ENCODE measurements around the gene GLCCI1. TPM values are rescaled to one million over a fixed set of nuclear protein-coding genes. Genes with fewer than 3 reads are reported as not detected.

GLCCI1 gene
- total RNA-seq, 4 donors from 2014 or later, result 6.0 to 22.6 (median 8.5) TPM

GRCh38 chr7:7923818-7924217 lies 44.8 kb upstream of the GLCCI1 start:
- DNase-seq (ENCODE audit: low spot score) (no peak), ATAC-seq (ENCODE audit: low FRiP score) (no peak)
- TF ChIP-seq, protein P1, sequence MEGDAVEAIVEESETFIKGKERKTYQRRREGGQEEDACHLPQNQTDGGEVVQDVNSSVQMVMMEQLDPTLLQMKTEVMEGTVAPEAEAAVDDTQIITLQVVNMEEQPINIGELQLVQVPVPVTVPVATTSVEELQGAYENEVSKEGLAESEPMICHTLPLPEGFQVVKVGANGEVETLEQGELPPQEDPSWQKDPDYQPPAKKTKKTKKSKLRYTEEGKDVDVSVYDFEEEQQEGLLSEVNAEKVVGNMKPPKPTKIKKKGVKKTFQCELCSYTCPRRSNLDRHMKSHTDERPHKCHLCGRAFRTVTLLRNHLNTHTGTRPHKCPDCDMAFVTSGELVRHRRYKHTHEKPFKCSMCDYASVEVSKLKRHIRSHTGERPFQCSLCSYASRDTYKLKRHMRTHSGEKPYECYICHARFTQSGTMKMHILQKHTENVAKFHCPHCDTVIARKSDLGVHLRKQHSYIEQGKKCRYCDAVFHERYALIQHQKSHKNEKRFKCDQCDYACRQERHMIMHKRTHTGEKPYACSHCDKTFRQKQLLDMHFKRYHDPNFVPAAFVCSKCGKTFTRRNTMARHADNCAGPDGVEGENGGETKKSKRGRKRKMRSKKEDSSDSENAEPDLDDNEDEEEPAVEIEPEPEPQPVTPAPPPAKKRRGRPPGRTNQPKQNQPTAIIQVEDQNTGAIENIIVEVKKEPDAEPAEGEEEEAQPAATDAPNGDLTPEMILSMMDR (IDR thresholded peaks at IDR 0.05), result no peak

DNA sequence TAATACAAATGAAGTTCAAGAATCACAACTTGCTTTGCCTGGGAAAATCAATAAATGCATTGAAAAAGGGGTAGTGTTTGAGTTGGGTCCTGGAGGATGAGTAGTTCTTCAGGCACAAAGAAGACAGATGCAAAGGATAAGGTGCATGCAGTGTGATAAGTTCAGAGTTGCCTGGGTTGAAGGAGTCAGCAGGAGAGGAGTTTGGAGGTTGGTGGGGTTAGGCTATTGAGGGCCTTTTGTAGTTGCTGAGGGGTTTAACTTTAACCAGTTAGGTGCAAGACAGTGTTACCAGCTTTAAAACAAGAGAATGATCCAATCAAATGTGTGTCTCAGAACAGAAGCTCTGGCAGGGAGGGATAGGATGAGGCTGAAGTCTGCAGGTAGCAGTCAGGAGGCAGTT lies 44.3 kb upstream of the GLCCI1 start:
- no peak for DNase-seq (ENCODE audit: low spot score)
- TF ChIP-seq, protein P1 (IDR thresholded peaks at IDR 0.05), result no peak
- ATAC-seq (ENCODE audit: low FRiP score), result no peak

- TF ChIP-seq, protein P1 (IDR thresholded peaks at IDR 0.05), result no peak
- no peak for ATAC-seq (ENCODE audit: low FRiP score)
- DNase-seq (ENCODE audit: low spot score), result no peak
These were observed 37.0 kb upstream of the GLCCI1 start for GRCh38 chr7:7931626-7932025.

DNA sequence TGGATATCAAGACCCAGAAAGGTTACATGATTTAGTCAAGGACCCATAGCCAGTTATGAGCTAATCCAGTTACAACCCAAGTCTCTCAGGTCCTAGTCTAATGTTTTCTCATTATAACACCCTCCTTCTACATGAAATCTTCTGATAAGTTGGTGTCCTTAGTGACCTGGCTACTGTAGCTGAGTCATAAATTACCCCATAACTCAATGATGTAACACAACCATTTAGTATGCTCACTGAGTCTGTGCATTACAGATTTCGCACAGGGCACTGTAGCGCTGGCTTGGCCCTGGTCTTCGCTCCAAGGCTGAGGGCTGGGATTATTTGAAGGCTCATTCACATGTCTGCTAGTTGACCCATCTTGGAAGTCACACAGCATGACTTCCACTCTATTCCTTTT lies 36.0 kb upstream of the GLCCI1 start:
- ATAC-seq (ENCODE audit: low FRiP score), result no peak
- TF ChIP-seq, protein P1 (IDR thresholded peaks at IDR 0.05), result no peak
- no peak for DNase-seq (ENCODE audit: low spot score)

DNA sequence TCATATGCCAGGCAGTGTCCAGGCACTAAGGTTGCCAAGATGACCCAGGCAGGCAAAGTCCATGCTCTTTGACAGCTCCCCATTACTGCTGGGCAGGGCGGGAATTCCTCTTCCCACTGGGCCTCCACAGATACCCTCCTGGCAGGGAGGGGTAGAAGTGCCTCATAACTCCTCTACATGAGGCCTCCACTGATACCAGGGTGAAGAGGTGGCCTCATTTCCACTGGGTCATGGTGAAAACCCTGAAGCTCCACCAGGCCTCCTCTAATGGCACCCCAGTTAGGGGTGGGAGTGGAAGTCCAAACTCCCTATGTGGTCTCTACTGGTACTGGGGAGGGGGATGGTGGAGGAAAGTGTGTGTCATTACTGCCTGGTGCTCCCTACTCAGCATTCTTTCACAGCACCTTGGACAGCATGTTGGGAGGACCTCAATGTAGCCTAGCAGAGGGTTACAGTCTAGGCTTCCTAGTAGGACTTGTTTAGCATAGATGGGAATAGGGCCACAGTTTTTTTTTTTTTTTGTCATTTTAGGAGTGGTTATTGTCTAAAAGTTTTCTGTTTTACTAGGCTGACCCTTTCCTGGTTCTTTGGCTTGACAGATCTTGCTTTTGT lies 34.6 kb upstream of the GLCCI1 start:
- no peak for ATAC-seq (ENCODE audit: low FRiP score)

DNA sequence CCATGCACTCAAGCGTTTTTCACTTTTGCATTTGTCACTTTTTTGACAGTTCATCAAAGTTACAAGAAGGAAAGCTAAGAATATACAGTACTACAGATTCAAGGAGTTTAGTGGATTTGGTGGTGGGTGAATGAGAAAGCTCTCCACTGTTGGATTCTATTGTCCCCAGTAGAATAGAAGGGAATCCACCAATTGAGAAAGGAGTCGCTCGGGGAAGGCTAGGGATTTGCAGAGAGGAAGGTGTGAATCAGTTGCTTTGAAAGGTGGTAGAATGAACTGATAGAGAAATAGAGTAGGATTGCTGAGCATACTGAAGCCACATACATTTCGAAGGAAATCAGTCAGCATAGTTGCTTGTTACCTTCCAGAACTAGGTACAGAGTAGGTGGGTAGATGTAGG lies 33.7 kb upstream of the GLCCI1 start:
- no peak for ATAC-seq (ENCODE audit: low FRiP score)

More for the DNA sequence above, 34.6 kb upstream of the GLCCI1 start:
- TF ChIP-seq, protein P1 (IDR thresholded peaks at IDR 0.05), result no peak
- DNase-seq (ENCODE audit: low spot score), result no peak

GRCh38 chr7:7938471-7938870 lies 30.1 kb upstream of the GLCCI1 start:
- DNase-seq (ENCODE audit: low spot score) (no peak), ATAC-seq (ENCODE audit: low FRiP score) (no peak)

More for the DNA sequence above, 33.7 kb upstream of the GLCCI1 start:
- TF ChIP-seq, protein P1 (IDR thresholded peaks at IDR 0.05), result no peak
- no peak for DNase-seq (ENCODE audit: low spot score)

More at GRCh38 chr7:7938471-7938870, 30.1 kb upstream of the GLCCI1 start:
- TF ChIP-seq, protein P1 (IDR thresholded peaks at IDR 0.05), result no peak

Measured in omental fat pad (tissue), 4 donors.